Measurements from ENCODE around the gene ELF1. TPM values are rescaled to one million over a fixed set of nuclear protein-coding genes. Genes with fewer than 3 reads are reported as not detected.

The ELF1 gene
- total and polyA plus RNA-seq, 10 of the 15 experiments (the other 5 are each of a cell fraction or from before 2014, with no cell fraction given), result 43.3 to 97.6 (median 55.7) TPM

DNA sequence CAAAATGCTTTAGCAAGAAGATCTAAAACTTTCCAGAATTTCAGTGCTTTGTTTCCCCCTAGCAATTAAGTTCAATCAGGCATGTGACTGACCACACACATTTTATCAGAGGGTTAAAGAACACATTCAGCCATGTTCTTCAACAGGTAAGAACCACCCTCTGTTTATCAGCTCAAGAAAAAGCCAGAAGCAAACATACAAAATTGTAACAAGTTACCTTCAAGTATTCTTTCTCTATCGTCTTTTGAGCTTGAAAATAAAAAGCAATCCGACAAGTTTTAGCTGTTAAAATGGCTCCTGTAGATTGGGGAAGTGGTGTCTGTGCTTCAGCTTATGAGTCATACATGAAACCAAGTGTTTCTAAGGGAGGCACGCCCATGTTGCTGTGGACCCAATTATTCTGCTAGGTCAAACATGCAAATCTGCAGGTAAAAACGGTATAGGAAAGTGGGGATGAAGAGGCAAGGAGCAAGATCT, at the start of gene ELF1 (continued):
- TF ChIP-seq, protein P1, sequence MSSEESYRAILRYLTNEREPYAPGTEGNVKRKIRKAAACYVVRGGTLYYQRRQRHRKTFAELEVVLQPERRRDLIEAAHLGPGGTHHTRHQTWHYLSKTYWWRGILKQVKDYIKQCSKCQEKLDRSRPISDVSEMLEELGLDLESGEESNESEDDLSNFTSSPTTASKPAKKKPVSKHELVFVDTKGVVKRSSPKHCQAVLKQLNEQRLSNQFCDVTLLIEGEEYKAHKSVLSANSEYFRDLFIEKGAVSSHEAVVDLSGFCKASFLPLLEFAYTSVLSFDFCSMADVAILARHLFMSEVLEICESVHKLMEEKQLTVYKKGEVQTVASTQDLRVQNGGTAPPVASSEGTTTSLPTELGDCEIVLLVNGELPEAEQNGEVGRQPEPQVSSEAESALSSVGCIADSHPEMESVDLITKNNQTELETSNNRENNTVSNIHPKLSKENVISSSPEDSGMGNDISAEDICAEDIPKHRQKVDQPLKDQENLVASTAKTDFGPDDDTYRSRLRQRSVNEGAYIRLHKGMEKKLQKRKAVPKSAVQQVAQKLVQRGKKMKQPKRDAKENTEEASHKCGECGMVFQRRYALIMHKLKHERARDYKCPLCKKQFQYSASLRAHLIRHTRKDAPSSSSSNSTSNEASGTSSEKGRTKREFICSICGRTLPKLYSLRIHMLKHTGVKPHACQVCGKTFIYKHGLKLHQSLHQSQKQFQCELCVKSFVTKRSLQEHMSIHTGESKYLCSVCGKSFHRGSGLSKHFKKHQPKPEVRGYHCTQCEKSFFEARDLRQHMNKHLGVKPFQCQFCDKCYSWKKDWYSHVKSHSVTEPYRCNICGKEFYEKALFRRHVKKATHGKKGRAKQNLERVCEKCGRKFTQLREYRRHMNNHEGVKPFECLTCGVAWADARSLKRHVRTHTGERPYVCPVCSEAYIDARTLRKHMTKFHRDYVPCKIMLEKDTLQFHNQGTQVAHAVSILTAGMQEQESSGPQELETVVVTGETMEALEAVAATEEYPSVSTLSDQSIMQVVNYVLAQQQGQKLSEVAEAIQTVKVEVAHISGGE (CRISPR knock-in tag; IDR thresholded peaks at IDR 0.05), result no peak
- TF ChIP-seq SMARCA5 (IDR thresholded peaks at IDR 0.05), result peak; percentile 32; the same call in 1 of the 2 replicates
- TF ChIP-seq TBL1XR1 (IDR thresholded peaks at IDR 0.05; ENCODE audit: low read depth, low read length), result 0 out of 2 replicates have a peak, but pooled peaks have one; percentile 33
- TF ChIP-seq REST (IDR thresholded peaks at IDR 0.05; ENCODE audit: low read depth, low read length), result 0 out of 2 replicates have a peak, but pooled peaks have one; percentile 20
- peak in 1 of 2 experiments; percentile 40; a peak in 1 of 4 replicates for TF ChIP-seq SRF (IDR thresholded peaks at IDR 0.05; ENCODE audit: low read depth in 2 of 2, low read length in 2 of 2)
- no peak for TF ChIP-seq USF2 (IDR thresholded peaks at IDR 0.05; ENCODE audit: borderline replicate concordance, low read depth, low read length)
- TF ChIP-seq PAX8 (IDR thresholded peaks at IDR 0.05), result peak; percentile 94
- TF ChIP-seq ZNF207 (IDR thresholded peaks at IDR 0.05; ENCODE audit: borderline replicate concordance), result no peak; the same call in 1 of the 2 replicates
- TF ChIP-seq BCL11A (IDR thresholded peaks at IDR 0.05; ENCODE audit: low read depth, low read length), result peak; percentile 93
- TF ChIP-seq ZNF24 (IDR thresholded peaks at IDR 0.05), result no peak
- peak; percentile 54; the same call in 1 of the 2 replicates for TF ChIP-seq MYB (IDR thresholded peaks at IDR 0.05; ENCODE audit: borderline replicate concordance, low read depth, low read length)
- TF ChIP-seq RELB (IDR thresholded peaks at IDR 0.05; ENCODE audit: low read depth), result peak; percentile 86; the same call in 1 of the 2 replicates
- TF ChIP-seq ZBTB40 (IDR thresholded peaks at IDR 0.05; ENCODE audit: borderline replicate concordance), result no peak; the same call in 1 of the 2 replicates
